H9 (cell line): ENCODE results near the gene TNFRSF19. TPM values are rescaled to one million over a fixed set of nuclear protein-coding genes. Genes with fewer than 3 reads are reported as not detected.

Experiments
- DNase-seq: peaks from one replicate; pipeline ENCODE4 v3.0.0-alpha.2; 2017
- H2AFZ ChIP-seq: one replicate; pipeline ENCODE4 v1.6.1; 2013; ENCODE audit warnings: mild to moderate bottlenecking, low read length, control low read depth, moderate library complexity
- H2AK5ac ChIP-seq: 2 replicates; pipeline ENCODE4 v1.6.1; 2013; ENCODE audit warnings: low read length, control low read depth, mixed read lengths; ENCODE audit not compliant: insufficient read length
- H2BK120ac ChIP-seq: one replicate; pipeline ENCODE4 v1.6.1; 2013; ENCODE audit warnings: low read depth, mild to moderate bottlenecking, low read length, control low read depth, inconsistent platforms; ENCODE audit not compliant: poor library complexity, severe bottlenecking
- H2BK12ac ChIP-seq: 2 replicates; pipeline ENCODE4 v1.6.1; 2013; ENCODE audit warnings: low read length, control low read depth, mixed read lengths, low read depth; ENCODE audit not compliant: insufficient read length
- H2BK15ac ChIP-seq: 2 replicates; pipeline ENCODE4 v1.6.1; 2013; ENCODE audit warnings: low read depth, low read length, control low read depth
- H2BK20ac ChIP-seq: one replicate; pipeline ENCODE4 v1.6.1; 2013; ENCODE audit warnings: low read depth, mild to moderate bottlenecking, low read length, control low read depth, inconsistent platforms; ENCODE audit not compliant: poor library complexity, severe bottlenecking
- H2BK5ac ChIP-seq: 2 replicates; pipeline ENCODE4 v1.6.1; 2013; ENCODE audit warnings: low read length, control low read depth, mixed read lengths; ENCODE audit not compliant: insufficient read length
- H3K14ac ChIP-seq: 2 replicates; pipeline ENCODE4 v1.6.1; 2013; ENCODE audit warnings: low read length, control low read depth; ENCODE audit not compliant: insufficient read depth
- H3K18ac ChIP-seq: 2 replicates; pipeline ENCODE4 v1.6.1; 2013; ENCODE audit warnings: low read depth, mild to moderate bottlenecking, mixed read lengths, low read length, control low read depth; ENCODE audit not compliant: insufficient read length
- H3K23ac ChIP-seq: 2 replicates; pipeline ENCODE4 v1.6.1; 2013; ENCODE audit warnings: low read length, control low read depth, mixed read lengths, low read depth; ENCODE audit not compliant: insufficient read length
- H3K23me2 ChIP-seq: 2 replicates; pipeline ENCODE4 v1.6.1; 2013; ENCODE audit warnings: low read depth, mild to moderate bottlenecking, mixed read lengths, low read length, control low read depth; ENCODE audit not compliant: insufficient read length, poor library complexity, severe bottlenecking
- H3K27ac ChIP-seq: 2 replicates; pipeline ENCODE4 v1.5.1; 2013; ENCODE audit warnings: low read length, control low read depth, mixed read lengths, low read depth; ENCODE audit not compliant: insufficient read length
- H3K27me3 ChIP-seq: 2 replicates; pipeline ENCODE4 v1.6.1; 2013; ENCODE audit warnings: low read length, control low read depth, inconsistent platforms; ENCODE audit not compliant: insufficient read depth
- H3K4ac ChIP-seq: 2 replicates; pipeline ENCODE4 v1.6.1; 2013; ENCODE audit warnings: low read depth, mild to moderate bottlenecking, control low read depth, inconsistent platforms, low read length, moderate library complexity
- H3K4me1 ChIP-seq: 2 replicates; pipeline ENCODE4 v1.6.1; 2013; ENCODE audit warnings: low read length, control low read depth, inconsistent platforms; ENCODE audit not compliant: insufficient read depth
- H3K4me2 ChIP-seq: 2 replicates; pipeline ENCODE4 v1.6.1; 2013; ENCODE audit warnings: low read length, control low read depth, mixed read lengths; ENCODE audit not compliant: insufficient read length, insufficient read depth
- H3K56ac ChIP-seq: 2 replicates; pipeline ENCODE4 v1.6.1; 2013; ENCODE audit warnings: low read depth, mild to moderate bottlenecking, mixed read lengths, low read length, control low read depth; ENCODE audit not compliant: insufficient read length
- H3K79me1 ChIP-seq: 2 replicates; pipeline ENCODE4 v1.6.1; 2013; ENCODE audit warnings: low read depth, mild to moderate bottlenecking, moderate library complexity, low read length, control low read depth, inconsistent platforms; ENCODE audit not compliant: insufficient read depth, poor library complexity, severe bottlenecking
- H3K79me2 ChIP-seq: 2 replicates; pipeline ENCODE4 v1.6.1; 2013; ENCODE audit warnings: low read length, control low read depth, inconsistent platforms; ENCODE audit not compliant: insufficient read depth
- H3K9ac ChIP-seq: 2 replicates; pipeline ENCODE4 v1.6.1; 2013; ENCODE audit warnings: low read length, control low read depth, mixed read lengths; ENCODE audit not compliant: insufficient read length; ENCODE audit errors: extremely low read depth
- H3K9me3 ChIP-seq: one replicate; pipeline ENCODE4 v1.6.1; 2013; ENCODE audit warnings: low read depth, low read length, inconsistent platforms; ENCODE audit not compliant: control insufficient read depth
- H3T11ph ChIP-seq: one replicate; pipeline ENCODE4 v1.6.1; 2013; ENCODE audit warnings: mild to moderate bottlenecking, low read length, control low read depth, inconsistent platforms
- H4K20me1 ChIP-seq: one replicate; pipeline ENCODE4 v1.6.1; 2013; ENCODE audit not compliant: control insufficient read depth, insufficient read length, insufficient read depth
- H4K5ac ChIP-seq: 2 replicates; pipeline ENCODE4 v1.6.1; 2013; ENCODE audit warnings: low read depth, mild to moderate bottlenecking, mixed read lengths, low read length, control low read depth; ENCODE audit not compliant: insufficient read length
- H4K8ac ChIP-seq: replicated peaks from 2 replicates; pipeline ENCODE4 v1.6.1; 2013; ENCODE audit warnings: low read length, control low read depth, mixed read lengths, low read depth; ENCODE audit not compliant: insufficient read length
- H4K91ac ChIP-seq: 2 replicates; pipeline ENCODE4 v1.6.1; 2013; ENCODE audit warnings: low read depth, mild to moderate bottlenecking, moderate library complexity, mixed read lengths, low read length, control low read depth; ENCODE audit not compliant: insufficient read length
- H3K27ac Mint-ChIP-seq, 3 experiments: 2 replicates in 2 of 3; 3 replicates in 1 of 3; pipeline ENCODE4 v1.8.0; 2020 to 2021; ENCODE audit warnings: mixed read lengths in 3 of 3, mild to moderate bottlenecking in 1 of 3, moderate library complexity in 1 of 3
- H3K27me3 Mint-ChIP-seq: 2 replicates; pipeline ENCODE4 v1.8.0; 2021; ENCODE audit warnings: low read depth, mild to moderate bottlenecking, moderate library complexity, mixed read lengths
- H3K36me3 Mint-ChIP-seq, 3 experiments: 2 replicates in 2 of 3; 3 replicates in 1 of 3; pipeline ENCODE4 v1.8.0; 2020 to 2021; ENCODE audit warnings: low read depth in 3 of 3, mixed read lengths in 3 of 3; ENCODE audit not compliant: insufficient read depth in 1 of 3
- H3K4me1 Mint-ChIP-seq, 2 experiments: 2 replicates each; pipeline ENCODE4 v1.8.0; 2020; ENCODE audit warnings: mixed read lengths in 2 of 2
- H3K4me3 Mint-ChIP-seq, 2 experiments: 2 replicates in 1 of 2; 3 replicates in 1 of 2; pipeline ENCODE4 v1.8.0; 2020 to 2021; ENCODE audit warnings: mild to moderate bottlenecking in 2 of 2, mixed read lengths in 2 of 2, moderate library complexity in 1 of 2
- H3K9me3 Mint-ChIP-seq, 2 experiments: 2 replicates in 1 of 2; 3 replicates in 1 of 2; pipeline ENCODE4 v1.8.0; 2020; ENCODE audit warnings: mild to moderate bottlenecking in 2 of 2, mixed read lengths in 2 of 2, moderate library complexity in 1 of 2
- CTCF ChIP-seq: fragments of 200-600 bp; sonication (generic); conservative IDR thresholded peaks from 3 replicates; pipeline ENCODE4 v1.8.0; 2021; ENCODE audit warnings: antibody characterized with exemption, mild to moderate bottlenecking
- WGBS: extraction: QIAGEN DNeasy Blood & Tissue Kit; methylation state at CpG from one replicate; pipeline ENCODE4 v1.1.7; 2013; ENCODE audit warnings: missing lambda C conversion rate, low lambda C conversion rate, mixed read lengths; ENCODE audit not compliant: insufficient read length; ENCODE audit errors: extremely low coverage; 5-methylcytosine and 5-hydroxymethylcytosine counted together
- total RNA-seq: library from RNA; stranded (reverse); gene quantifications from 2 replicates; pipeline ENCODE4 v1.2.1, GENCODE V29; 2021

Gene TNFRSF19
- total RNA-seq, 1 experiment from 2014 or later, result 2.7 TPM

GRCh38 chr13:23707674-23708073 lies 137.5 kb downstream of the TNFRSF19 start:
- Mint-ChIP-seq H3K36me3 (peaks cover 0 to 10% (median 0%) of the 10 kb centered on the region in 3 experiments; a peak in 3 of 7 replicates), H3K9me3 (peaks cover 5 to 8% of the 10 kb centered on the region in 2 experiments), H3K27me3 (no peaks in the 10 kb centered on the region; the same call in 1 of the 2 replicates), H3K4me3 (no peak overlapping the region), H3K4me1 (peaks cover 16% of the 10 kb centered on the region in 2 experiments), H3K27ac (no peak overlapping the region)
- Histone ChIP-seq H3T11ph (no peak overlapping the region), H3K18ac (no peak overlapping the region), H2BK120ac (no peak overlapping the region), H2AFZ (no peak overlapping the region), H2BK12ac (no peak overlapping the region), H3K4ac (no peak overlapping the region), H4K8ac (no peak overlapping the region), H3K56ac (no peak overlapping the region), H4K91ac (no peak overlapping the region), H3K79me2 (no peaks in the 10 kb centered on the region), H3K4me1 (no peaks in the 10 kb centered on the region), H3K23ac (no peak overlapping the region), H3K14ac (no peak overlapping the region), H2BK5ac (no peak overlapping the region), H3K23me2 (no peaks in the 10 kb centered on the region), H2AK5ac (no peak overlapping the region), H2BK15ac (no peak overlapping the region), H3K4me2 (no peak overlapping the region), H4K5ac (no peak overlapping the region), H3K9me3 (no peaks in the 10 kb centered on the region), H3K27ac (no peak overlapping the region), H3K27me3 (no peaks in the 10 kb centered on the region), H3K9ac (no peak overlapping the region), H4K20me1 (no peaks in the 10 kb centered on the region), H3K79me1 (no peaks in the 10 kb centered on the region), H2BK20ac (no peak overlapping the region)
- no peak for DNase-seq
- TF ChIP-seq CTCF, result peak; percentile 41; the same call in 2 of the 3 replicates
- no CpG with 5 or more reads among the region's 3 CpGs for WGBS
